Measurements from ENCODE around the gene BCL11B. TPM values are rescaled to one million over a fixed set of nuclear protein-coding genes. Genes with fewer than 3 reads are reported as not detected.

The BCL11B gene
- total RNA-seq, 4 donors from 2014 or later = under 0.01 to 1.1 (median 0.39) TPM

DNA sequence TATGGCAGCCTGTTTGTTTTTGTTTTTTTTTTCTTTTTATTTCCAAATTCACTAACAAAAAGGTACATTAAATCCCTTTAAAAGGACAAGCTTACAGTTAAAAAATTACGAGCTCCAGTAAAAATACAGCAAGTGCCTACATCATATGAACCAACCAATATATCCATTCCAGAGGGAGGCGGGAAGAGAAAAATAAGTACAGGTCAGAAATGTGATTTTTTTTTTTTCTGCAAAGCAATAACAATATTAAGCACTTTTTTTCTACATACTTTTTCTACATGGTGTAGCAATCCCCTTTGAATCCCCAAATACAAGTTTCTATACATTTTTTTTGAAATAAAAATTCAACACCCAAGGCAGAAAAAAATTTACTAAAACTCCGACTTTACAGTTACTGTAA is 100.6 kb downstream of the BCL11B start:
- 77 to 89% methylated on average over 3 of the region's 3 CpGs for WGBS, 2 donors (ENCODE audit: low coverage in 1 of 2)
- ATAC-seq = no peak
- Histone ChIP-seq H3K27me3 (peaks cover 6% of the 10 kb centered on the region), H3K4me1 (no peaks in the 10 kb centered on the region), H3K36me3 (no peaks in the 10 kb centered on the region), H3K4me3 (no peak overlapping the region), H3K9me3 (no peaks in the 10 kb centered on the region), H3K27ac (no peak overlapping the region)
- TF ChIP-seq POLR2A (IDR thresholded peaks at IDR 0.05) = no peak

DNA sequence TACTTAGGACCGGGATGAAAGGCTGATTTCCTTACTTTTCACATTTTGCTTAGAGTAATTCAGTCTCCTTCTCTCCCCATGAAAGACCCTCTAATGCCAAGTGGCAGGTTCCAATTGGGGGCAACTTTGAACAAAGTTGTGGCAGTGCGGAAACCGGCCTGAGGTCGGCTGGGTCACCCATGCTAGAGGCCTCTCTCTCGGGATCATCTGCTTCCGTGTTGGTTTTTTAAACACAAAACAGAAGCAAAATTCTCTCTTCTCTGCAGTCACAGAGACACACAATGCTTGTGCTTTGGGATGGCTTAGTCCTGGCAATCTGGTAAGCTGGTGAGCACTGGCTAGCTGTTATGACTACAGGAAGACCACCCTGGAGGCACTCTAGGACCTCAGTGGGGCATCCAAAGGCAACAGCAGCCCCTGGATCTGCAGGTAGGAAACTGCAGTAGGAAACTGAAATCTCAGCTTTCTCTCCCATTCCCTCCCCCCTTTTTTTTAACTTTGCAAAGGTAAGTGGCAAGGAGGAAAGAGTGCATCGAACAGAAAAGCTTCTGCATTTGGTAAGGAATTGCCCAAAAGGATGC is 102.1 kb downstream of the BCL11B start:
- no peaks in the 10 kb centered on the region for H3K9me3 ChIP-seq
- TF ChIP-seq POLR2A (IDR thresholded peaks at IDR 0.05) (no peak), POLR2AphosphoS5 (IDR thresholded peaks at IDR 0.05) (no peak), EP300 (IDR thresholded peaks at IDR 0.05) (no peak)
- TF ChIP-seq, protein P1, sequence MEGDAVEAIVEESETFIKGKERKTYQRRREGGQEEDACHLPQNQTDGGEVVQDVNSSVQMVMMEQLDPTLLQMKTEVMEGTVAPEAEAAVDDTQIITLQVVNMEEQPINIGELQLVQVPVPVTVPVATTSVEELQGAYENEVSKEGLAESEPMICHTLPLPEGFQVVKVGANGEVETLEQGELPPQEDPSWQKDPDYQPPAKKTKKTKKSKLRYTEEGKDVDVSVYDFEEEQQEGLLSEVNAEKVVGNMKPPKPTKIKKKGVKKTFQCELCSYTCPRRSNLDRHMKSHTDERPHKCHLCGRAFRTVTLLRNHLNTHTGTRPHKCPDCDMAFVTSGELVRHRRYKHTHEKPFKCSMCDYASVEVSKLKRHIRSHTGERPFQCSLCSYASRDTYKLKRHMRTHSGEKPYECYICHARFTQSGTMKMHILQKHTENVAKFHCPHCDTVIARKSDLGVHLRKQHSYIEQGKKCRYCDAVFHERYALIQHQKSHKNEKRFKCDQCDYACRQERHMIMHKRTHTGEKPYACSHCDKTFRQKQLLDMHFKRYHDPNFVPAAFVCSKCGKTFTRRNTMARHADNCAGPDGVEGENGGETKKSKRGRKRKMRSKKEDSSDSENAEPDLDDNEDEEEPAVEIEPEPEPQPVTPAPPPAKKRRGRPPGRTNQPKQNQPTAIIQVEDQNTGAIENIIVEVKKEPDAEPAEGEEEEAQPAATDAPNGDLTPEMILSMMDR (IDR thresholded peaks at IDR 0.05) = no peak
- H3K27ac ChIP-seq = no peak overlapping the region
- H3K27me3 ChIP-seq = peaks cover 6% of the 10 kb centered on the region
- 75 to 76% methylated on average over 5 to 7 of the region's 7 CpGs for WGBS, 2 donors (ENCODE audit: low coverage in 1 of 2)
- no peak overlapping the region for H3K4me3 ChIP-seq
- H3K4me1 ChIP-seq = no peaks in the 10 kb centered on the region
- ATAC-seq = no peak
- H3K36me3 ChIP-seq = no peaks in the 10 kb centered on the region

DNA sequence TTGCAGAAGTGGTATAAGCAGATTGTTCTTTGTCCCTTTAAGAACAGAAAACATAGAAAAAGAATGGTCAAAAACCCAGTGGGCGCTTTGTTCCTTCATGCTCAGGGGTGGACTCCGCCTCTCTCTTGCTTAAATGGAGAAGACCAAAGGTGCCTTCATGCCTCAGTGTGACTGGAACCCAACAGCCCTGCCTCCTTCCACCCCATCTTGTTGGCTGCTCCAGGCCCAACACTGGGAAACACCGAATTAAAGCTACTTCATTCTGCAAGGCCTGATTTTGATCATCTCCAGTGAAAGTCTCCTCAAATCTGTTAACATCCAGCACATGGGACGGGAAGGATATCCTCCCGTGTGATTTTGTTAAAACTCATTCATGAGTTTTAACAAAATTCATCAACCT is 103.7 kb downstream of the BCL11B start:
- Histone ChIP-seq H3K4me1 (no peaks in the 10 kb centered on the region), H3K9me3 (no peaks in the 10 kb centered on the region), H3K36me3 (no peaks in the 10 kb centered on the region), H3K27ac (no peak overlapping the region), H3K27me3 (peaks cover 6% of the 10 kb centered on the region), H3K4me3 (no peak overlapping the region)
- WGBS, 2 donors (ENCODE audit: low coverage in 1 of 2) = 92 to 96% methylated on average over 3 to 5 of the region's 5 CpGs
- no peak for TF ChIP-seq POLR2AphosphoS5 (IDR thresholded peaks at IDR 0.05)
- TF ChIP-seq, protein P1 (IDR thresholded peaks at IDR 0.05) = no peak
- no peak for TF ChIP-seq POLR2A (IDR thresholded peaks at IDR 0.05)
- no peak for TF ChIP-seq EP300 (IDR thresholded peaks at IDR 0.05)
- no peak for ATAC-seq

DNA sequence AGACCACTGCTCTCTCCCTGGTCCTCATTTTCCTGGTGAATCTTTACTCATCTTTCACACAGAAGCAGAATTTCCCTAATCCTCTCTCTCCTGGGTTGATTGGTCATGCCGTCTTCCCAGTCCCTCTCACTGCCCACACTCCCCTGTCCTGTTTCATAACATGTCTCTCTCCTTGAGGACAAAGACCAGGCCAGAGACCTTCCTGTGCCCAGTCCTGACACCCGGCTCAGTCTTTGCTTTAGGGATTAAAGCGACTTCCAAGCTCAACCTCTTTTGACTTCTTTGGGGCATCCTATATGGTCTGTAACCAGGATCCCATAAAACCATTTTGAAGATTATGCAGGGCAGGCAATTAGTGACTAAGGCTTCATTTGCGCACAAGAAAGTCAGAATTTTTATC is 105.5 kb downstream of the BCL11B start:
- no peak overlapping the region for H3K27ac ChIP-seq
- H3K9me3 ChIP-seq = peaks cover 0 to 3% (median 0%) of the 10 kb centered on the region in 3 donors
- no peak overlapping the region for H3K4me3 ChIP-seq
- H3K27me3 ChIP-seq = peaks cover 6% of the 10 kb centered on the region
- H3K36me3 ChIP-seq = no peaks in the 10 kb centered on the region
- TF ChIP-seq, protein P1 (IDR thresholded peaks at IDR 0.05) = no peak
- TF ChIP-seq EP300 (IDR thresholded peaks at IDR 0.05) (no peak), POLR2AphosphoS5 (IDR thresholded peaks at IDR 0.05) (no peak), POLR2A (IDR thresholded peaks at IDR 0.05) (no peak)
- no peaks in the 10 kb centered on the region for H3K4me1 ChIP-seq
- ATAC-seq = no peak
- WGBS, 2 donors (ENCODE audit: low coverage in 1 of 2) = 89 to 94% methylated on average over 4 of the region's 4 CpGs

DNA sequence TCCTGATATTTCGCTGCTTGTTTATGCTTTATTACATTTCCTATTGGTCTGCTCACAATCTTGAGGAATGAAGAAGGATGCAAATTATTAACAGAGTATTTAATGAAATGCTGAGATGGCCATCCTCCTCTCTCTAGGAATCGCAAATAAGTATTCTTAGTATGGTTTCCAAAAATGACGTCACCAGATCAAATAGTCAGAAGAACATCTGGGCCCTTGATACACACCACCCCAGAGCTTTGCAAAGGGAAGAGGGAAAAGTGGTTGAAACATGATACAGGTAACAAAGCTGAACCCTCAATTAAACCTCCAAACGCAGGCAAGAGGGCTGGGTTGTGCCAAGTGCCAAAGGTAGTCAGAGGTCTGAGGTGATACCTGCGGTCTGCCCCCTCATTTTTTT is 107.3 kb downstream of the BCL11B start:
- peaks cover 0 to 10% (median 0%) of the 10 kb centered on the region in 3 donors for H3K9me3 ChIP-seq
- ATAC-seq = no peak
- H3K36me3 ChIP-seq = no peaks in the 10 kb centered on the region
- no peaks in the 10 kb centered on the region for H3K4me1 ChIP-seq
- H3K4me3 ChIP-seq = no peak overlapping the region
- WGBS, 2 donors (ENCODE audit: low coverage in 1 of 2) = 59 to 71% methylated on average over 5 of the region's 5 CpGs
- TF ChIP-seq, protein P1 (IDR thresholded peaks at IDR 0.05) = no peak
- TF ChIP-seq POLR2AphosphoS5 (IDR thresholded peaks at IDR 0.05) (no peak), EP300 (IDR thresholded peaks at IDR 0.05) (no peak), POLR2A (IDR thresholded peaks at IDR 0.05) (no peak)
- no peak overlapping the region for H3K27ac ChIP-seq
- H3K27me3 ChIP-seq = no peaks in the 10 kb centered on the region

Data from gastroesophageal sphincter (tissue), 4 donors.